ENCODE results near the gene PRDM4. TPM values are rescaled to one million over a fixed set of nuclear protein-coding genes. Genes with fewer than 3 reads are reported as not detected.

The PRDM4 gene
- total RNA-seq, 1 experiment from 2014 or later = 20.5 TPM

DNA sequence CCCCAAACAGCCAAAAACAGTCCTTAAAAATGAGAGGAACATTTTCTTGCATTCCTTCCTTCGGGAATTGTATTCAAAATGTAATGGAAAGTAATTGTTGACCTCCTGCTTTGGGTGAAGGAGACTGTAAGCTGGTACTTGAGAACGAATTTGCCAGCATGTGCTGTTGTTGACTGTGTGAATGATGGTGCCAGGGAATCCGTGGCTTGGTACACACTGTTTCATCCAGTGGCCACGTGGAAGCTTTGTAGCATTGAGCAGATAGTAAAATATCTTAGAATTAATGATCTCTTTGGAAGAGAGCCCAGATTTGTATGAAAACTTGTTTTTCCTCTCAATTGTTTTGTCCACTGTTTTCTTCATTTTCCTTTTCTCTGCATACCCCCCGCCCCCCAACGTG is 15.2 kb upstream of the PRDM4 start:
- Mint-ChIP-seq H3K4me3 (peak overlapping the region; percentile 63), H3K27me3 (ENCODE audit: low read depth) (peaks cover 88% of the 10 kb centered on the region), H3K9me3 (no peaks in the 10 kb centered on the region), H3K27ac (no peak overlapping the region), H3K4me1 (peaks cover 11% of the 10 kb centered on the region; the same call in 1 of the 2 replicates), H3K36me3 (no peaks in the 10 kb centered on the region)
- TF ChIP-seq, protein P1, sequence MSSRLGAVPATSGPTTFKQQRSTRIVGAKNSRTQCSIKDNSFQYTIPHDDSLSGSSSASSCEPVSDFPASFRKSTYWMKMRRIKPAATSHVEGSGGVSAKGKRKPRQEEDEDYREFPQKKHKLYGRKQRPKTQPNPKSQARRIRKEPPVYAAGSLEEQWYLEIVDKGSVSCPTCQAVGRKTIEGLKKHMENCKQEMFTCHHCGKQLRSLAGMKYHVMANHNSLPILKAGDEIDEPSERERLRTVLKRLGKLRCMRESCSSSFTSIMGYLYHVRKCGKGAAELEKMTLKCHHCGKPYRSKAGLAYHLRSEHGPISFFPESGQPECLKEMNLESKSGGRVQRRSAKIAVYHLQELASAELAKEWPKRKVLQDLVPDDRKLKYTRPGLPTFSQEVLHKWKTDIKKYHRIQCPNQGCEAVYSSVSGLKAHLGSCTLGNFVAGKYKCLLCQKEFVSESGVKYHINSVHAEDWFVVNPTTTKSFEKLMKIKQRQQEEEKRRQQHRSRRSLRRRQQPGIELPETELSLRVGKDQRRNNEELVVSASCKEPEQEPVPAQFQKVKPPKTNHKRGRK (CRISPR knock-in tag; IDR thresholded peaks at IDR 0.05; ENCODE audit: borderline replicate concordance) = no peak
- TF ChIP-seq, protein P2, sequence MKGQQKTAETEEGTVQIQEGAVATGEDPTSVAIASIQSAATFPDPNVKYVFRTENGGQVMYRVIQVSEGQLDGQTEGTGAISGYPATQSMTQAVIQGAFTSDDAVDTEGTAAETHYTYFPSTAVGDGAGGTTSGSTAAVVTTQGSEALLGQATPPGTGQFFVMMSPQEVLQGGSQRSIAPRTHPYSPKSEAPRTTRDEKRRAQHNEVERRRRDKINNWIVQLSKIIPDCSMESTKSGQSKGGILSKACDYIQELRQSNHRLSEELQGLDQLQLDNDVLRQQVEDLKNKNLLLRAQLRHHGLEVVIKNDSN (CRISPR knock-in tag; IDR thresholded peaks at IDR 0.05) = no peak
- TF ChIP-seq, protein P3, sequence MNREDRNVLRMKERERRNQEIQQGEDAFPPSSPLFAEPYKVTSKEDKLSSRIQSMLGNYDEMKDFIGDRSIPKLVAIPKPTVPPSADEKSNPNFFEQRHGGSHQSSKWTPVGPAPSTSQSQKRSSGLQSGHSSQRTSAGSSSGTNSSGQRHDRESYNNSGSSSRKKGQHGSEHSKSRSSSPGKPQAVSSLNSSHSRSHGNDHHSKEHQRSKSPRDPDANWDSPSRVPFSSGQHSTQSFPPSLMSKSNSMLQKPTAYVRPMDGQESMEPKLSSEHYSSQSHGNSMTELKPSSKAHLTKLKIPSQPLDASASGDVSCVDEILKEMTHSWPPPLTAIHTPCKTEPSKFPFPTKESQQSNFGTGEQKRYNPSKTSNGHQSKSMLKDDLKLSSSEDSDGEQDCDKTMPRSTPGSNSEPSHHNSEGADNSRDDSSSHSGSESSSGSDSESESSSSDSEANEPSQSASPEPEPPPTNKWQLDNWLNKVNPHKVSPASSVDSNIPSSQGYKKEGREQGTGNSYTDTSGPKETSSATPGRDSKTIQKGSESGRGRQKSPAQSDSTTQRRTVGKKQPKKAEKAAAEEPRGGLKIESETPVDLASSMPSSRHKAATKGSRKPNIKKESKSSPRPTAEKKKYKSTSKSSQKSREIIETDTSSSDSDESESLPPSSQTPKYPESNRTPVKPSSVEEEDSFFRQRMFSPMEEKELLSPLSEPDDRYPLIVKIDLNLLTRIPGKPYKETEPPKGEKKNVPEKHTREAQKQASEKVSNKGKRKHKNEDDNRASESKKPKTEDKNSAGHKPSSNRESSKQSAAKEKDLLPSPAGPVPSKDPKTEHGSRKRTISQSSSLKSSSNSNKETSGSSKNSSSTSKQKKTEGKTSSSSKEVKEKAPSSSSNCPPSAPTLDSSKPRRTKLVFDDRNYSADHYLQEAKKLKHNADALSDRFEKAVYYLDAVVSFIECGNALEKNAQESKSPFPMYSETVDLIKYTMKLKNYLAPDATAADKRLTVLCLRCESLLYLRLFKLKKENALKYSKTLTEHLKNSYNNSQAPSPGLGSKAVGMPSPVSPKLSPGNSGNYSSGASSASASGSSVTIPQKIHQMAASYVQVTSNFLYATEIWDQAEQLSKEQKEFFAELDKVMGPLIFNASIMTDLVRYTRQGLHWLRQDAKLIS (CRISPR knock-in tag; IDR thresholded peaks at IDR 0.05; ENCODE audit: borderline replicate concordance) = no peak
- TF ChIP-seq, protein P4, sequence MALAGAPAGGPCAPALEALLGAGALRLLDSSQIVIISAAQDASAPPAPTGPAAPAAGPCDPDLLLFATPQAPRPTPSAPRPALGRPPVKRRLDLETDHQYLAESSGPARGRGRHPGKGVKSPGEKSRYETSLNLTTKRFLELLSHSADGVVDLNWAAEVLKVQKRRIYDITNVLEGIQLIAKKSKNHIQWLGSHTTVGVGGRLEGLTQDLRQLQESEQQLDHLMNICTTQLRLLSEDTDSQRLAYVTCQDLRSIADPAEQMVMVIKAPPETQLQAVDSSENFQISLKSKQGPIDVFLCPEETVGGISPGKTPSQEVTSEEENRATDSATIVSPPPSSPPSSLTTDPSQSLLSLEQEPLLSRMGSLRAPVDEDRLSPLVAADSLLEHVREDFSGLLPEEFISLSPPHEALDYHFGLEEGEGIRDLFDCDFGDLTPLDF (CRISPR knock-in tag; IDR thresholded peaks at IDR 0.05) = no peak
- ChIA-PET POLR2A (interaction anchor here (0.6 to 0.9 kb wide), 2 partner anchors 20 to 111 kb away, joined by 3 read pairs; no protein-coding TSS in a partner anchor), CTCF (interaction anchor here (0.6 to 2.7 kb wide), 6 partner anchors 25 to 128 kb away, joined by 3 to 15 read pairs (median 5); no protein-coding TSS in a partner anchor)
- ATAC-seq = no peak
- DNase-seq (ENCODE audit: low spot score) = no peak

DNA sequence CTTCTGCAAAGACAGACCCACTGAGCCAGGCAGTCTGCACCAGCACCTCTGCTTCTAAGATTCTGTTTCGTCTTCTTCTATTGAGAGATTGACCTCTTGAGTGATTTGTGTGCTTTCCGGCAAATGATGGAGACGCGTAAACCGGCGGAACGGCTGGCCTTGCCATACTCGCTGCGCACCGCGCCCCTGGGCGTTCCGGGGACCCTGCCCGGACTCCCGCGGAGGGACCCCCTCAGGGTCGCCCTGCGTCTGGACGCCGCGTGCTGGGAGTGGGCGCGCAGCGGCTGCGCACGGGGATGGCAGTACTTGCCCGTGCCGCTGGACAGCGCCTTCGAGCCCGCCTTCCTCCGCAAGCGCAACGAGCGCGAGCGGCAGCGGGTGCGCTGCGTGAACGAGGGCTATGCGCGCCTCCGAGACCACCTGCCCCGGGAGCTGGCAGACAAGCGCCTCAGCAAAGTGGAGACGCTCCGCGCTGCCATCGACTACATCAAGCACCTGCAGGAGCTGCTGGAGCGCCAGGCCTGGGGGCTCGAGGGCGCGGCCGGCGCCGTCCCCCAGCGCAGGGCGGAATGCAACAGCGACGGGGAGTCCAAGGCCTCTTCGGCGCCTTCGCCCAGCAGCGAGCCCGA is 14.3 kb upstream of the PRDM4 start:
- Mint-ChIP-seq H3K27me3 (ENCODE audit: low read depth) (peaks cover 90% of the 10 kb centered on the region), H3K36me3 (no peaks in the 10 kb centered on the region), H3K4me3 (peak overlapping the region; percentile 63), H3K4me1 (peaks cover 11% of the 10 kb centered on the region; the same call in 1 of the 2 replicates), H3K9me3 (no peaks in the 10 kb centered on the region), H3K27ac (no peak overlapping the region)
- CTCF ChIA-PET = interaction anchor here (0.9 to 2.7 kb wide), 9 partner anchors 62 to 143 kb away, joined by 3 to 15 read pairs (median 5); no protein-coding TSS in a partner anchor
- POLR2A ChIA-PET = interaction anchor here (0.6 to 0.9 kb wide), 2 partner anchors 19 to 112 kb away, joined by 3 read pairs; no protein-coding TSS in a partner anchor
- ATAC-seq = peak; percentile 94
- peak; percentile 82 for DNase-seq (ENCODE audit: low spot score)
- TF ChIP-seq, protein P5, sequence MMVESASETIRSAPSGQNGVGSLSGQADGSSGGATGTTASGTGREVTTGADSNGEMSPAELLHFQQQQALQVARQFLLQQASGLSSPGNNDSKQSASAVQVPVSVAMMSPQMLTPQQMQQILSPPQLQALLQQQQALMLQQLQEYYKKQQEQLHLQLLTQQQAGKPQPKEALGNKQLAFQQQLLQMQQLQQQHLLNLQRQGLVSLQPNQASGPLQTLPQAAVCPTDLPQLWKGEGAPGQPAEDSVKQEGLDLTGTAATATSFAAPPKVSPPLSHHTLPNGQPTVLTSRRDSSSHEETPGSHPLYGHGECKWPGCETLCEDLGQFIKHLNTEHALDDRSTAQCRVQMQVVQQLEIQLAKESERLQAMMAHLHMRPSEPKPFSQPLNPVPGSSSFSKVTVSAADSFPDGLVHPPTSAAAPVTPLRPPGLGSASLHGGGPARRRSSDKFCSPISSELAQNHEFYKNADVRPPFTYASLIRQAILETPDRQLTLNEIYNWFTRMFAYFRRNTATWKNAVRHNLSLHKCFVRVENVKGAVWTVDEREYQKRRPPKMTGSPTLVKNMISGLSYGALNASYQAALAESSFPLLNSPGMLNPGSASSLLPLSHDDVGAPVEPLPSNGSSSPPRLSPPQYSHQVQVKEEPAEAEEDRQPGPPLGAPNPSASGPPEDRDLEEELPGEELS (CRISPR knock-in tag; IDR thresholded peaks at IDR 0.05) = peak; percentile 94
- TF ChIP-seq SP1 (CRISPR knock-in tag; conservative IDR thresholded peaks at IDR 0.05) (no peak), ETV6 (CRISPR knock-in tag; IDR thresholded peaks at IDR 0.05) (peak; percentile 84; the same call in 1 of the 2 replicates), FOXP1 (CRISPR knock-in tag; IDR thresholded peaks at IDR 0.05; ENCODE audit: borderline replicate concordance) (peak; percentile 96), CBFB (CRISPR knock-in tag; IDR thresholded peaks at IDR 0.05; ENCODE audit: low read depth) (0 out of 2 replicates have a peak, but pooled peaks have one; percentile 64), FOXK1 (CRISPR knock-in tag; IDR thresholded peaks at IDR 0.05) (peak; percentile 87), NFE2L1 (CRISPR knock-in tag; IDR thresholded peaks at IDR 0.05) (peak; percentile 82; the same call in 1 of the 2 replicates), TEAD4 (CRISPR knock-in tag; IDR thresholded peaks at IDR 0.05) (peak; percentile 42; the same call in 1 of the 2 replicates)
- TF ChIP-seq, protein P6, sequence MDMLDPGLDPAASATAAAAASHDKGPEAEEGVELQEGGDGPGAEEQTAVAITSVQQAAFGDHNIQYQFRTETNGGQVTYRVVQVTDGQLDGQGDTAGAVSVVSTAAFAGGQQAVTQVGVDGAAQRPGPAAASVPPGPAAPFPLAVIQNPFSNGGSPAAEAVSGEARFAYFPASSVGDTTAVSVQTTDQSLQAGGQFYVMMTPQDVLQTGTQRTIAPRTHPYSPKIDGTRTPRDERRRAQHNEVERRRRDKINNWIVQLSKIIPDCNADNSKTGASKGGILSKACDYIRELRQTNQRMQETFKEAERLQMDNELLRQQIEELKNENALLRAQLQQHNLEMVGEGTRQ (CRISPR knock-in tag; IDR thresholded peaks at IDR 0.05) = peak; percentile 27; the same call in 1 of the 2 replicates
- TF ChIP-seq, protein P7, sequence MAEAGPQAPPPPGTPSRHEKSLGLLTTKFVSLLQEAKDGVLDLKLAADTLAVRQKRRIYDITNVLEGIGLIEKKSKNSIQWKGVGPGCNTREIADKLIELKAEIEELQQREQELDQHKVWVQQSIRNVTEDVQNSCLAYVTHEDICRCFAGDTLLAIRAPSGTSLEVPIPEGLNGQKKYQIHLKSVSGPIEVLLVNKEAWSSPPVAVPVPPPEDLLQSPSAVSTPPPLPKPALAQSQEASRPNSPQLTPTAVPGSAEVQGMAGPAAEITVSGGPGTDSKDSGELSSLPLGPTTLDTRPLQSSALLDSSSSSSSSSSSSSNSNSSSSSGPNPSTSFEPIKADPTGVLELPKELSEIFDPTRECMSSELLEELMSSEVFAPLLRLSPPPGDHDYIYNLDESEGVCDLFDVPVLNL (CRISPR knock-in tag; IDR thresholded peaks at IDR 0.05; ENCODE audit: borderline replicate concordance, low read depth) = peak; percentile 55; the same call in 1 of the 2 replicates
- TF ChIP-seq, protein P8, sequence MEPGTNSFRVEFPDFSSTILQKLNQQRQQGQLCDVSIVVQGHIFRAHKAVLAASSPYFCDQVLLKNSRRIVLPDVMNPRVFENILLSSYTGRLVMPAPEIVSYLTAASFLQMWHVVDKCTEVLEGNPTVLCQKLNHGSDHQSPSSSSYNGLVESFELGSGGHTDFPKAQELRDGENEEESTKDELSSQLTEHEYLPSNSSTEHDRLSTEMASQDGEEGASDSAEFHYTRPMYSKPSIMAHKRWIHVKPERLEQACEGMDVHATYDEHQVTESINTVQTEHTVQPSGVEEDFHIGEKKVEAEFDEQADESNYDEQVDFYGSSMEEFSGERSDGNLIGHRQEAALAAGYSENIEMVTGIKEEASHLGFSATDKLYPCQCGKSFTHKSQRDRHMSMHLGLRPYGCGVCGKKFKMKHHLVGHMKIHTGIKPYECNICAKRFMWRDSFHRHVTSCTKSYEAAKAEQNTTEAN (CRISPR knock-in tag; IDR thresholded peaks at IDR 0.05) = peak; percentile 80; the same call in 1 of the 2 replicates
